Measurements from ENCODE around the gene PSMB5.
A peak's percentile ranks its signal among the peaks of the same experiment; 100 is the strongest.

The PSMB5 gene

DNA sequence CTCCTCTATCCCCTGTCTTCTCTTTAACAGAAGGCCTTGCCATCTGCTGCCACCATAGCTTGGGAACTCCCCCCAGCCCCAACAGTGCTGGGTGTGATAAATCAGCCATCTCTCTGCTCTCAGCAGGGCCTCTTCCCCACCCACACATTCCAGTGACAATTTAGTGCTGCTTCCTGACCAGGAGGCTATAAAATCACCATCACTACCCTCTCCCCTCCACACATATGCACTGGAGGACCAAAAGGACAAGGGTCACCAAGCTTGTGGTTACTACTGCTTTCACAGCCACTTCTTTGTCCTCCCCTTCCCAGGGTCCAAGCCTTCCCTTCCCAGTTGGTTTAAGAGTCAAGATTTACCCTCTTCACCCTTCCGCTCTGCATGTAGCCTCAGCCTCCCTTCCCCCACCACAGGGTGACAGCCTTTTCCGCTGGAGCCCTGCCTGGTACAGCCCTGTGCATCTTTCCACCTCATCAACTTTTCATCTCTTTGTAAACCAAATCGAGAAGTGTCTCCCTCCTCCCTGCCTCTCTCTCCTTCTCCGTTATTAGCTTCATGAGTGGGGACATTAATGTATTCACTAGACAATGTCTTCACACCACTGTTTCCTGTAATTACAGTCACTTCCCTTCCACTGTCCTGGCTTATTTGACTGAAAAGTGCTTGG lies 9.4 kb downstream of the PSMB5 start (continued):
- TF ChIP-seq, protein P1, sequence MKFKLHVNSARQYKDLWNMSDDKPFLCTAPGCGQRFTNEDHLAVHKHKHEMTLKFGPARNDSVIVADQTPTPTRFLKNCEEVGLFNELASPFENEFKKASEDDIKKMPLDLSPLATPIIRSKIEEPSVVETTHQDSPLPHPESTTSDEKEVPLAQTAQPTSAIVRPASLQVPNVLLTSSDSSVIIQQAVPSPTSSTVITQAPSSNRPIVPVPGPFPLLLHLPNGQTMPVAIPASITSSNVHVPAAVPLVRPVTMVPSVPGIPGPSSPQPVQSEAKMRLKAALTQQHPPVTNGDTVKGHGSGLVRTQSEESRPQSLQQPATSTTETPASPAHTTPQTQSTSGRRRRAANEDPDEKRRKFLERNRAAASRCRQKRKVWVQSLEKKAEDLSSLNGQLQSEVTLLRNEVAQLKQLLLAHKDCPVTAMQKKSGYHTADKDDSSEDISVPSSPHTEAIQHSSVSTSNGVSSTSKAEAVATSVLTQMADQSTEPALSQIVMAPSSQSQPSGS (tag by site-specific recombination; IDR thresholded peaks at IDR 0.05; ENCODE audit: low read depth), result no peak
- TF ChIP-seq ZNF626 (tag by site-specific recombination; IDR thresholded peaks at IDR 0.05) (no peak), ZNF404 (tag by site-specific recombination; IDR thresholded peaks at IDR 0.05) (no peak), KLF10 (tag by site-specific recombination; IDR thresholded peaks at IDR 0.05) (no peak), ZNF2 (tag by site-specific recombination; IDR thresholded peaks at IDR 0.05) (peak; percentile 81; the same call in 1 of the 2 replicates), ZNF76 (tag by site-specific recombination; IDR thresholded peaks at IDR 0.05; ENCODE audit: borderline replicate concordance, low read depth) (no peak), ZFHX2 (tag by site-specific recombination; conservative IDR thresholded peaks at IDR 0.05) (peak; percentile 73), ZSCAN30 (tag by site-specific recombination; IDR thresholded peaks at IDR 0.05) (no peak), ZNF26 (tag by site-specific recombination; IDR thresholded peaks at IDR 0.05) (no peak), ZNF398 (tag by site-specific recombination; IDR thresholded peaks at IDR 0.05) (no peak), HOXC10 (CRISPR knock-in tag; IDR thresholded peaks at IDR 0.05) (no peak), FEZF1 (tag by site-specific recombination; IDR thresholded peaks at IDR 0.05) (peak; percentile 47; the same call in 1 of the 2 replicates), SP7 (tag by site-specific recombination; IDR thresholded peaks at IDR 0.05) (peak; percentile 85), ZNF792 (tag by site-specific recombination; IDR thresholded peaks at IDR 0.05) (no peak), MEIS1 (CRISPR knock-in tag; IDR thresholded peaks at IDR 0.05; ENCODE audit: borderline replicate concordance) (no peak), TRIM28 (IDR thresholded peaks at IDR 0.05; ENCODE audit: borderline replicate concordance, low read length) (peak; percentile 80; the same call in 1 of the 2 replicates), ZNF248 (tag by site-specific recombination; IDR thresholded peaks at IDR 0.05) (no peak), ZNF24 (tag by site-specific recombination; IDR thresholded peaks at IDR 0.05) (no peak), ZNF791 (tag by site-specific recombination; IDR thresholded peaks at IDR 0.05) (no peak), SP2 (tag by site-specific recombination; IDR thresholded peaks at IDR 0.05) (no peak), ZNF292 (tag by site-specific recombination; IDR thresholded peaks at IDR 0.05; ENCODE audit: borderline replicate concordance, low read depth) (no peak), ZNF354C (tag by site-specific recombination; IDR thresholded peaks at IDR 0.05; ENCODE audit: borderline replicate concordance, low read depth) (no peak), ZNF202 (tag by site-specific recombination; IDR thresholded peaks at IDR 0.05; ENCODE audit: borderline replicate concordance) (no peak), ZBTB6 (tag by site-specific recombination; IDR thresholded peaks at IDR 0.05) (no peak), ZNF610 (tag by site-specific recombination; IDR thresholded peaks at IDR 0.05; ENCODE audit: borderline replicate concordance) (0 out of 2 replicates have a peak, but pooled peaks have one; percentile 21), ZNF529 (tag by site-specific recombination; IDR thresholded peaks at IDR 0.05; ENCODE audit: insufficient replicate concordance) (no peak), ZBTB17 (tag by site-specific recombination; IDR thresholded peaks at IDR 0.05) (peak; percentile 55; the same call in 1 of the 2 replicates), ZNF843 (tag by site-specific recombination; IDR thresholded peaks at IDR 0.05) (no peak), ZNF184 (tag by site-specific recombination; IDR thresholded peaks at IDR 0.05) (no peak), ZNF514 (tag by site-specific recombination; IDR thresholded peaks at IDR 0.05) (no peak), ZNF16 (tag by site-specific recombination; IDR thresholded peaks at IDR 0.05; ENCODE audit: low read depth) (no peak)
- TF ChIP-seq, protein P2, sequence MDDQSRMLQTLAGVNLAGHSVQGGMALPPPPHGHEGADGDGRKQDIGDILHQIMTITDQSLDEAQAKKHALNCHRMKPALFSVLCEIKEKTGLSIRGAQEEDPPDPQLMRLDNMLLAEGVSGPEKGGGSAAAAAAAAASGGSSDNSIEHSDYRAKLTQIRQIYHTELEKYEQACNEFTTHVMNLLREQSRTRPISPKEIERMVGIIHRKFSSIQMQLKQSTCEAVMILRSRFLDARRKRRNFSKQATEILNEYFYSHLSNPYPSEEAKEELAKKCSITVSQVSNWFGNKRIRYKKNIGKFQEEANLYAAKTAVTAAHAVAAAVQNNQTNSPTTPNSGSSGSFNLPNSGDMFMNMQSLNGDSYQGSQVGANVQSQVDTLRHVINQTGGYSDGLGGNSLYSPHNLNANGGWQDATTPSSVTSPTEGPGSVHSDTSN (CRISPR knock-in tag; IDR thresholded peaks at IDR 0.05), result no peak
- TF ChIP-seq, protein P3, sequence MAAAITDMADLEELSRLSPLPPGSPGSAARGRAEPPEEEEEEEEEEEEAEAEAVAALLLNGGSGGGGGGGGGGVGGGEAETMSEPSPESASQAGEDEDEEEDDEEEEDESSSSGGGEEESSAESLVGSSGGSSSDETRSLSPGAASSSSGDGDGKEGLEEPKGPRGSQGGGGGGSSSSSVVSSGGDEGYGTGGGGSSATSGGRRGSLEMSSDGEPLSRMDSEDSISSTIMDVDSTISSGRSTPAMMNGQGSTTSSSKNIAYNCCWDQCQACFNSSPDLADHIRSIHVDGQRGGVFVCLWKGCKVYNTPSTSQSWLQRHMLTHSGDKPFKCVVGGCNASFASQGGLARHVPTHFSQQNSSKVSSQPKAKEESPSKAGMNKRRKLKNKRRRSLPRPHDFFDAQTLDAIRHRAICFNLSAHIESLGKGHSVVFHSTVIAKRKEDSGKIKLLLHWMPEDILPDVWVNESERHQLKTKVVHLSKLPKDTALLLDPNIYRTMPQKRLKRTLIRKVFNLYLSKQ (tag by site-specific recombination; IDR thresholded peaks at IDR 0.05; ENCODE audit: borderline replicate concordance), result no peak

Measured in HEK293 (cell line).